Measurements from ENCODE around the gene SEMA4D.
A peak's percentile ranks its signal among the peaks of the same experiment; 100 is the strongest.

SEMA4D gene

GRCh38 chr9:89431930-89432725 lies 65.8 kb downstream of the SEMA4D start:
- H3K4me3 ChIP-seq (ENCODE audit: control insufficient read depth, low read depth, low read length) = no peak overlapping the region
- no peak for TF ChIP-seq CTCF (IDR thresholded peaks at IDR 0.05; ENCODE audit: control insufficient read depth, insufficient read depth, low read depth, low read length, missing control alignments)
- DNase-seq (ENCODE audit: low read depth) = no peak

- no peak for TF ChIP-seq CTCF (IDR thresholded peaks at IDR 0.05; ENCODE audit: control insufficient read depth, insufficient read depth, low read depth, low read length, missing control alignments)
- no peak overlapping the region for H3K4me3 ChIP-seq (ENCODE audit: control insufficient read depth, low read depth, low read length)
- DNase-seq (ENCODE audit: low read depth) = no peak
Observed at GRCh38 chr9:89430995-89431394, 66.9 kb downstream of the SEMA4D start.

GRCh38 chr9:89428901-89429890 lies 68.7 kb downstream of the SEMA4D start:
- no peak for DNase-seq (ENCODE audit: low read depth)
- H3K4me3 ChIP-seq (ENCODE audit: control insufficient read depth, low read depth, low read length) = no peak overlapping the region
- TF ChIP-seq CTCF (IDR thresholded peaks at IDR 0.05; ENCODE audit: control insufficient read depth, insufficient read depth, low read depth, low read length, missing control alignments) = peak; percentile 15

- TF ChIP-seq CTCF (IDR thresholded peaks at IDR 0.05; ENCODE audit: control insufficient read depth, insufficient read depth, low read depth, low read length, missing control alignments) = no peak
- no peak for DNase-seq (ENCODE audit: low read depth)
- H3K4me3 ChIP-seq (ENCODE audit: control insufficient read depth, low read depth, low read length) = no peak overlapping the region
Observed at GRCh38 chr9:89428222-89428761, 69.6 kb downstream of the SEMA4D start.

- H3K4me3 ChIP-seq (ENCODE audit: control insufficient read depth, low read depth, low read length) = no peak overlapping the region
- TF ChIP-seq CTCF (IDR thresholded peaks at IDR 0.05; ENCODE audit: control insufficient read depth, insufficient read depth, low read depth, low read length, missing control alignments) = no peak
- no peak for DNase-seq (ENCODE audit: low read depth)
Observed at GRCh38 chr9:89427621-89428221, 70.2 kb downstream of the SEMA4D start.

GRCh38 chr9:89426384-89426961 lies 71.4 kb downstream of the SEMA4D start:
- no peak overlapping the region for H3K4me3 ChIP-seq (ENCODE audit: control insufficient read depth, low read depth, low read length)
- DNase-seq (ENCODE audit: low read depth) = no peak
- no peak for TF ChIP-seq CTCF (IDR thresholded peaks at IDR 0.05; ENCODE audit: control insufficient read depth, insufficient read depth, low read depth, low read length, missing control alignments)

Measured in AG09309 (cell line).